GM23338 (cell line): ENCODE results near the gene PARP2. TPM values are rescaled to one million over a fixed set of nuclear protein-coding genes. Genes with fewer than 3 reads are reported as not detected.

Experiments
- CREB1 ChIP-seq: fragments of 250-450 bp; sonication (Bioruptor Pico); IDR thresholded peaks from 2 replicates; pipeline ENCODE4 v1.5.0; 2020; ENCODE audit warnings: low read depth, mild to moderate bottlenecking, moderate library complexity
- EZH2 ChIP-seq: fragments of 200-600 bp; sonication (generic); IDR thresholded peaks from one replicate; pipeline ENCODE4 v1.8.0; 2017; ENCODE audit warnings: antibody characterized with exemption, mild to moderate bottlenecking, low read depth; ENCODE audit not compliant: unreplicated experiment
- EZH2phosphoT487 ChIP-seq: fragments of 200-600 bp; sonication (generic); IDR thresholded peaks from one replicate; pipeline ENCODE4 v1.8.1; 2018; ENCODE audit warnings: antibody characterized with exemption; ENCODE audit not compliant: unreplicated experiment
- JUNB ChIP-seq: IDR thresholded peaks from one replicate; pipeline ENCODE4 v1.6.1; 2016; ENCODE audit warnings: antibody characterized with exemption; ENCODE audit not compliant: unreplicated experiment
- NANOG ChIP-seq: IDR thresholded peaks from 2 replicates; pipeline ENCODE4 v1.6.1; 2016; ENCODE audit warnings: antibody characterized with exemption, borderline replicate concordance
- POLR2AphosphoS5 ChIP-seq: IDR thresholded peaks from 2 replicates; pipeline ENCODE4 v1.6.1; 2016; ENCODE audit warnings: antibody characterized with exemption, low read depth
- STAT1 ChIP-seq: IDR thresholded peaks from one replicate; pipeline ENCODE4 v1.6.1; 2016; ENCODE audit warnings: antibody characterized with exemption; ENCODE audit not compliant: unreplicated experiment
- polyA plus RNA-seq: library from polyadenylated mRNA; unstranded; fragments of >200 nt; fragmentation: Nextera tagmentation; extraction: Ambion mirVana; gene quantifications from 2 replicates; pipeline ENCODE4 v1.2.1, GENCODE V29; 2016
- total RNA-seq: library from RNA; depleted of rRNA; stranded (reverse); fragments of >200 nt; shearing (Covaris generic); gene quantifications from 2 replicates; pipeline ENCODE4 v1.2.3, GENCODE V29; 2014
- TF ChIP-seq, protein P1 (sequence below): fragments of 250-450 bp; sonication (Bioruptor Pico); IDR thresholded peaks from 2 replicates; pipeline ENCODE4 v1.5.0; 2020; ENCODE audit warnings: mild to moderate bottlenecking, moderate library complexity
- TF ChIP-seq, protein P2 (sequence below), 2 experiments: fragments of 200-600 bp in 1 of 2; sonication (generic) in 1 of 2; conservative IDR thresholded peaks; 2 replicates each; pipeline versions ENCODE4 v1.5.1 to v1.6.1; 2016 to 2017; ENCODE audit warnings: antibody characterized with exemption in 2 of 2, low read depth in 2 of 2, mild to moderate bottlenecking in 2 of 2, moderate library complexity in 1 of 2
- TF ChIP-seq, protein P3 (sequence below): IDR thresholded peaks from 2 replicates; pipeline ENCODE4 v1.6.1; 2016; ENCODE audit warnings: antibody characterized with exemption

The PARP2 gene
- total and polyA plus RNA-seq, 2 experiments from 2014 or later = 27.8 to 42.7 TPM

DNA sequence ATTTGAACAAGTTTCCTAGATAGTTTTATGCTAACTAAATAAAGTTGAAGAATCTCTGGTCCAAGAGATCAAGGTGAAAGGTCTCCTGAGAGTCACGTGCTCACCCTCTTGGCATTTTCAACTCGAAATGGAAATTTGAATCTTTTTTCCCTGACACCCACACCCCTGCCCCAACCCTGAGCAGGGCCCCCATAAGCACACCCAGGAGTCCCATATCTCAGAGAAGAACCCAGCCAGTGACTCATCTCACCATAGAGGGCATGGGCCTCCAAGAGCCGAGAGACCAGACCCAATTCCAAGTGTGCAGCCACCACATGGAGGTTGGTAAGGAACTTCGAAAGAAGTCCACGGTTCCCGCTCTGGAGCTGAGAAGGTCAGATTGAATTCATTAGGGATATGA is 37.2 kb downstream of the PARP2 start (continued):
- TF ChIP-seq, protein P1, sequence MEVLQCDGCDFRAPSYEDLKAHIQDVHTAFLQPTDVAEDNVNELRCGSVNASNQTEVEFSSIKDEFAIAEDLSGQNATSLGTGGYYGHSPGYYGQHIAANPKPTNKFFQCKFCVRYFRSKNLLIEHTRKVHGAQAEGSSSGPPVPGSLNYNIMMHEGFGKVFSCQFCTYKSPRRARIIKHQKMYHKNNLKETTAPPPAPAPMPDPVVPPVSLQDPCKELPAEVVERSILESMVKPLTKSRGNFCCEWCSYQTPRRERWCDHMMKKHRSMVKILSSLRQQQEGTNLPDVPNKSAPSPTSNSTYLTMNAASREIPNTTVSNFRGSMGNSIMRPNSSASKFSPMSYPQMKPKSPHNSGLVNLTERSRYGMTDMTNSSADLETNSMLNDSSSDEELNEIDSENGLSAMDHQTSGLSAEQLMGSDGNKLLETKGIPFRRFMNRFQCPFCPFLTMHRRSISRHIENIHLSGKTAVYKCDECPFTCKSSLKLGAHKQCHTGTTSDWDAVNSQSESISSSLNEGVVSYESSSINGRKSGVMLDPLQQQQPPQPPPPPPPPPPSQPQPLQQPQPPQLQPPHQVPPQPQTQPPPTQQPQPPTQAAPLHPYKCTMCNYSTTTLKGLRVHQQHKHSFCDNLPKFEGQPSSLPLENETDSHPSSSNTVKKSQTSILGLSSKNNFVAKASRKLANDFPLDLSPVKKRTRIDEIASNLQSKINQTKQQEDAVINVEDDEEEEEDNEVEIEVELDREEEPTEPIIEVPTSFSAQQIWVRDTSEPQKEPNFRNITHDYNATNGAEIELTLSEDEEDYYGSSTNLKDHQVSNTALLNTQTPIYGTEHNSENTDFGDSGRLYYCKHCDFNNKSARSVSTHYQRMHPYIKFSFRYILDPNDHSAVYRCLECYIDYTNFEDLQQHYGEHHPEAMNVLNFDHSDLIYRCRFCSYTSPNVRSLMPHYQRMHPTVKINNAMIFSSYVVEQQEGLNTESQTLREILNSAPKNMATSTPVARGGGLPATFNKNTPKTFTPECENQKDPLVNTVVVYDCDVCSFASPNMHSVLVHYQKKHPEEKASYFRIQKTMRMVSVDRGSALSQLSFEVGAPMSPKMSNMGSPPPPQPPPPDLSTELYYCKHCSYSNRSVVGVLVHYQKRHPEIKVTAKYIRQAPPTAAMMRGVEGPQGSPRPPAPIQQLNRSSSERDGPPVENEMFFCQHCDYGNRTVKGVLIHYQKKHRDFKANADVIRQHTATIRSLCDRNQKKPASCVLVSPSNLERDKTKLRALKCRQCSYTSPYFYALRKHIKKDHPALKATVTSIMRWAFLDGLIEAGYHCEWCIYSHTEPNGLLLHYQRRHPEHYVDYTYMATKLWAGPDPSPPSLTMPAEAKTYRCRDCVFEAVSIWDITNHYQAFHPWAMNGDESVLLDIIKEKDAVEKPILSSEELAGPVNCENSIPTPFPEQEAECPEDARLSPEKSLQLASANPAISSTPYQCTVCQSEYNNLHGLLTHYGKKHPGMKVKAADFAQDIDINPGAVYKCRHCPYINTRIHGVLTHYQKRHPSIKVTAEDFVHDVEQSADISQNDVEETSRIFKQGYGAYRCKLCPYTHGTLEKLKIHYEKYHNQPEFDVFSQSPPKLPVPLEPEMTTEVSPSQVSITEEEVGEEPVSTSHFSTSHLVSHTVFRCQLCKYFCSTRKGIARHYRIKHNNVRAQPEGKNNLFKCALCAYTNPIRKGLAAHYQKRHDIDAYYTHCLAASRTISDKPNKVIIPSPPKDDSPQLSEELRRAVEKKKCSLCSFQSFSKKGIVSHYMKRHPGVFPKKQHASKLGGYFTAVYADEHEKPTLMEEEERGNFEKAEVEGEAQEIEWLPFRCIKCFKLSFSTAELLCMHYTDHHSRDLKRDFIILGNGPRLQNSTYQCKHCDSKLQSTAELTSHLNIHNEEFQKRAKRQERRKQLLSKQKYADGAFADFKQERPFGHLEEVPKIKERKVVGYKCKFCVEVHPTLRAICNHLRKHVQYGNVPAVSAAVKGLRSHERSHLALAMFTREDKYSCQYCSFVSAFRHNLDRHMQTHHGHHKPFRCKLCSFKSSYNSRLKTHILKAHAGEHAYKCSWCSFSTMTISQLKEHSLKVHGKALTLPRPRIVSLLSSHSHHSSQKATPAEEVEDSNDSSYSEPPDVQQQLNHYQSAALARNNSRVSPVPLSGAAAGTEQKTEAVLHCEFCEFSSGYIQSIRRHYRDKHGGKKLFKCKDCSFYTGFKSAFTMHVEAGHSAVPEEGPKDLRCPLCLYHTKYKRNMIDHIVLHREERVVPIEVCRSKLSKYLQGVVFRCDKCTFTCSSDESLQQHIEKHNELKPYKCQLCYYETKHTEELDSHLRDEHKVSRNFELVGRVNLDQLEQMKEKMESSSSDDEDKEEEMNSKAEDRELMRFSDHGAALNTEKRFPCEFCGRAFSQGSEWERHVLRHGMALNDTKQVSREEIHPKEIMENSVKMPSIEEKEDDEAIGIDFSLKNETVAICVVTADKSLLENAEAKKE = no peak
- TF ChIP-seq CREB1 (CRISPR knock-in tag) (no peak), STAT1 (no peak), EZH2phosphoT487 (no peak), EZH2 (no peak), POLR2AphosphoS5 (no peak), JUNB (no peak), NANOG (no peak)
- TF ChIP-seq, protein P2, sequence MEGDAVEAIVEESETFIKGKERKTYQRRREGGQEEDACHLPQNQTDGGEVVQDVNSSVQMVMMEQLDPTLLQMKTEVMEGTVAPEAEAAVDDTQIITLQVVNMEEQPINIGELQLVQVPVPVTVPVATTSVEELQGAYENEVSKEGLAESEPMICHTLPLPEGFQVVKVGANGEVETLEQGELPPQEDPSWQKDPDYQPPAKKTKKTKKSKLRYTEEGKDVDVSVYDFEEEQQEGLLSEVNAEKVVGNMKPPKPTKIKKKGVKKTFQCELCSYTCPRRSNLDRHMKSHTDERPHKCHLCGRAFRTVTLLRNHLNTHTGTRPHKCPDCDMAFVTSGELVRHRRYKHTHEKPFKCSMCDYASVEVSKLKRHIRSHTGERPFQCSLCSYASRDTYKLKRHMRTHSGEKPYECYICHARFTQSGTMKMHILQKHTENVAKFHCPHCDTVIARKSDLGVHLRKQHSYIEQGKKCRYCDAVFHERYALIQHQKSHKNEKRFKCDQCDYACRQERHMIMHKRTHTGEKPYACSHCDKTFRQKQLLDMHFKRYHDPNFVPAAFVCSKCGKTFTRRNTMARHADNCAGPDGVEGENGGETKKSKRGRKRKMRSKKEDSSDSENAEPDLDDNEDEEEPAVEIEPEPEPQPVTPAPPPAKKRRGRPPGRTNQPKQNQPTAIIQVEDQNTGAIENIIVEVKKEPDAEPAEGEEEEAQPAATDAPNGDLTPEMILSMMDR (conservative IDR thresholded peaks at IDR 0.05; ENCODE audit: low read depth in 2 of 2) = no peak
- TF ChIP-seq, protein P3, sequence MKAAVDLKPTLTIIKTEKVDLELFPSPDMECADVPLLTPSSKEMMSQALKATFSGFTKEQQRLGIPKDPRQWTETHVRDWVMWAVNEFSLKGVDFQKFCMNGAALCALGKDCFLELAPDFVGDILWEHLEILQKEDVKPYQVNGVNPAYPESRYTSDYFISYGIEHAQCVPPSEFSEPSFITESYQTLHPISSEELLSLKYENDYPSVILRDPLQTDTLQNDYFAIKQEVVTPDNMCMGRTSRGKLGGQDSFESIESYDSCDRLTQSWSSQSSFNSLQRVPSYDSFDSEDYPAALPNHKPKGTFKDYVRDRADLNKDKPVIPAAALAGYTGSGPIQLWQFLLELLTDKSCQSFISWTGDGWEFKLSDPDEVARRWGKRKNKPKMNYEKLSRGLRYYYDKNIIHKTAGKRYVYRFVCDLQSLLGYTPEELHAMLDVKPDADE = no peak
